ENCODE measurements around the gene SPPL2B.

DNA sequence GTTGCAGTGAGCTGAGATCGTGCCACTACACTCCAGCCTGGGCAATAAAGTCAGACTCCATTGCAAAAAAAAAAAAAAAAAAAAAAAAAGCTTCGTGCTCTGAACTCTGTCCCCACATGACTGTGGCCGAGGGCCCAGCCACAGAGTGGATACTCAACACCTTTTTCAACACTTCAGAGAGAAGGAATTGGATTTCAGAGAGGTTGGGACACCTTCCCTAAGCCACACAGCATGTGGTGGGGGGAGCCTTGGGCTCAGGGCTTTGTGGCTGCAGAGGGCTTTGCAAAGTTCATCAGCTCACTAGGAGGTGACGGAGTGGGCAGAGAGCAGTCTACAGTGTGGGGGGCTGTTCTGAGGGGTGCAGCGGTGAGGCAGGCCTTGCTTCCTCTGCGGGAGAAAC is 9.6 kb upstream of the SPPL2B start:
- TF ChIP-seq, protein P1, sequence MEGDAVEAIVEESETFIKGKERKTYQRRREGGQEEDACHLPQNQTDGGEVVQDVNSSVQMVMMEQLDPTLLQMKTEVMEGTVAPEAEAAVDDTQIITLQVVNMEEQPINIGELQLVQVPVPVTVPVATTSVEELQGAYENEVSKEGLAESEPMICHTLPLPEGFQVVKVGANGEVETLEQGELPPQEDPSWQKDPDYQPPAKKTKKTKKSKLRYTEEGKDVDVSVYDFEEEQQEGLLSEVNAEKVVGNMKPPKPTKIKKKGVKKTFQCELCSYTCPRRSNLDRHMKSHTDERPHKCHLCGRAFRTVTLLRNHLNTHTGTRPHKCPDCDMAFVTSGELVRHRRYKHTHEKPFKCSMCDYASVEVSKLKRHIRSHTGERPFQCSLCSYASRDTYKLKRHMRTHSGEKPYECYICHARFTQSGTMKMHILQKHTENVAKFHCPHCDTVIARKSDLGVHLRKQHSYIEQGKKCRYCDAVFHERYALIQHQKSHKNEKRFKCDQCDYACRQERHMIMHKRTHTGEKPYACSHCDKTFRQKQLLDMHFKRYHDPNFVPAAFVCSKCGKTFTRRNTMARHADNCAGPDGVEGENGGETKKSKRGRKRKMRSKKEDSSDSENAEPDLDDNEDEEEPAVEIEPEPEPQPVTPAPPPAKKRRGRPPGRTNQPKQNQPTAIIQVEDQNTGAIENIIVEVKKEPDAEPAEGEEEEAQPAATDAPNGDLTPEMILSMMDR (IDR thresholded peaks at IDR 0.05), result no peak
- TF ChIP-seq POLR2AphosphoS5 (IDR thresholded peaks at IDR 0.05) (no peak), EP300 (IDR thresholded peaks at IDR 0.05) (no peak)
